HepG2 (cell line): ENCODE results near the gene TEX51. TPM values are rescaled to one million over a fixed set of nuclear protein-coding genes. Genes with fewer than 3 reads are reported as not detected.
A peak's percentile ranks its signal among the peaks of the same experiment; 100 is the strongest.

Experiments used
- ARID4A ChIP-seq: sonication (generic); formaldehyde crosslinking; IDR thresholded peaks from 2 replicates; pipeline ENCODE4 v1.5.0; 2020; ENCODE audit warnings: mild to moderate bottlenecking, missing genetic modification reagents, borderline replicate concordance
- BRF2 ChIP-seq: sonication (generic); formaldehyde crosslinking; IDR thresholded peaks from 2 replicates; pipeline ENCODE4 v1.8.1; 2022; ENCODE audit warnings: mild to moderate bottlenecking, missing genetic modification reagents
- DNMT1 ChIP-seq: sonication (generic); formaldehyde crosslinking; IDR thresholded peaks from 2 replicates; pipeline ENCODE4 v1.5.1; 2020; ENCODE audit warnings: mild to moderate bottlenecking, missing genetic modification reagents
- FOXM1 ChIP-seq: sonication (generic); formaldehyde crosslinking; IDR thresholded peaks from 2 replicates; pipeline ENCODE4 v1.5.0; 2020; ENCODE audit warnings: missing genetic modification reagents
- HES4 ChIP-seq: sonication (generic); formaldehyde crosslinking; IDR thresholded peaks from 2 replicates; pipeline ENCODE4 v1.9.0; 2021; ENCODE audit warnings: mild to moderate bottlenecking, missing genetic modification reagents, borderline replicate concordance
- PBX2 ChIP-seq: IDR thresholded peaks from 2 replicates; pipeline ENCODE4 v1.6.1; 2016; ENCODE audit warnings: control low read depth
- RXRB ChIP-seq: IDR thresholded peaks from 2 replicates; pipeline ENCODE4 v1.6.1; 2016; ENCODE audit warnings: borderline replicate concordance, missing genetic modification reagents, missing compliant biosample characterization
- THAP9 ChIP-seq: sonication (generic); formaldehyde crosslinking; IDR thresholded peaks from 2 replicates; pipeline ENCODE4; 2020; ENCODE audit warnings: missing genetic modification reagents, mild to moderate bottlenecking, borderline replicate concordance
- ZNF274 ChIP-seq: sonication (generic); formaldehyde crosslinking; IDR thresholded peaks from 2 replicates; pipeline ENCODE4 v1.5.1; 2020; ENCODE audit warnings: mild to moderate bottlenecking, missing genetic modification reagents
- ZNF790 ChIP-seq: sonication (generic); formaldehyde crosslinking; IDR thresholded peaks from 2 replicates; pipeline ENCODE4 v1.8.0; 2022; ENCODE audit warnings: missing genetic modification reagents, mild to moderate bottlenecking, borderline replicate concordance
- ZNF878 ChIP-seq: sonication (generic); formaldehyde crosslinking; IDR thresholded peaks from 2 replicates; pipeline ENCODE4 v1.8.1; 2023; ENCODE audit warnings: mild to moderate bottlenecking, missing genetic modification reagents, moderate library complexity
- polyA plus RNA-seq, 8 experiments: library from polyadenylated mRNA; depleted of rRNA in 3 of 8; stranded (reverse) in 7 of 8; unstranded in 1 of 8; fragments of >200 nt; fragmentation: Illumina TruSeq in 4 of 8; extraction: Trizol in 4 of 8; gene quantifications; 2 replicates each; pipeline versions ENCODE4 v1.2.1 to v1.2.3, GENCODE V29; 2011 to 2016; ENCODE audit warnings: low read depth in 4 of 8, missing spikeins in 1 of 8, mixed read lengths in 1 of 8; ENCODE audit not compliant: insufficient read depth in 1 of 8
- total RNA-seq, 5 experiments: library from RNA; depleted of rRNA; stranded (reverse); fragments of >200 nt; fragmentation: Illumina TruSeq; extraction: Trizol; gene quantifications; 2 replicates each; pipeline ENCODE4 v1.2.3, GENCODE V29; 2016; ENCODE audit warnings: low read depth in 1 of 5
- TF ChIP-seq, protein P1 (sequence below): sonication (generic); formaldehyde crosslinking; IDR thresholded peaks from 2 replicates; pipeline ENCODE4 v1.5.1; 2020; ENCODE audit warnings: mild to moderate bottlenecking, moderate library complexity, missing genetic modification reagents

The TEX51 gene
- total and polyA plus RNA-seq, 2 of the 13 experiments (the other 11 are each of a cell fraction or from before 2014, with no cell fraction given) = not detected

DNA sequence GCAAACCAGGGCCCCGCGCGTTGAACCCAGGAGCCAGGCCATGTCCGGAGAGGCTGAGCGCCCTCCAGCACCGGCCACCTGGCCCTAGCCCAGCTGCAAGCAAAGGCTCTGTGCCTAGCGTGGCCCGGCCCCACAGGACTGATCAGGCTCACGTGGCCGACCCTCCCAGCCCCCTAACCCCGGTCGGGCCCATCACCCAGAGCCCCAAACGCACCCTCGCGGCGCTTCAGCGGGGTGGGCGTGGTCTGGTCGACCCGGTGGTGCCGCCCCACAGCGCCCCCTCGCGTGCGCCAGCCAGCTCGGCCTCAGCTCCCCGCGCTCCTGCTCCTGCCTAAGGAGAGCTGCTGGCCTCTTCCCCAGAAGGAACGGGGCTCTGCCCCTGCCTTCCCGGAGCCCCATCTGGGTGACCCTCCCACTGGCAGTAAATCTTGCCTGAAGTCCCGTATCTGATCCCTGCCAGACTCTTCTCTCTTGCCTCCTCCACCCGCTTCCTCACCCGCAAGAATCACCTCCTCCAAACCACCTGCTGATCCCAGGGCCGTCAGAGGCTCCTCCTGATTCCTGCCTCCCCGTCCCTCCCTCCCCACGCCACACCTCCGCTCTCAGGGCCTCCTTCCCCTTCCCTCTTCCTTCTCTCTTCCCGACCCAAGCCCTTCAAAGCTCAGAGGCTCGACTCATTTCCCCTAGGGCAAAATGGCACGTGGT is 12.3 kb upstream of the TEX51 start (continued):
- TF ChIP-seq, protein P1, sequence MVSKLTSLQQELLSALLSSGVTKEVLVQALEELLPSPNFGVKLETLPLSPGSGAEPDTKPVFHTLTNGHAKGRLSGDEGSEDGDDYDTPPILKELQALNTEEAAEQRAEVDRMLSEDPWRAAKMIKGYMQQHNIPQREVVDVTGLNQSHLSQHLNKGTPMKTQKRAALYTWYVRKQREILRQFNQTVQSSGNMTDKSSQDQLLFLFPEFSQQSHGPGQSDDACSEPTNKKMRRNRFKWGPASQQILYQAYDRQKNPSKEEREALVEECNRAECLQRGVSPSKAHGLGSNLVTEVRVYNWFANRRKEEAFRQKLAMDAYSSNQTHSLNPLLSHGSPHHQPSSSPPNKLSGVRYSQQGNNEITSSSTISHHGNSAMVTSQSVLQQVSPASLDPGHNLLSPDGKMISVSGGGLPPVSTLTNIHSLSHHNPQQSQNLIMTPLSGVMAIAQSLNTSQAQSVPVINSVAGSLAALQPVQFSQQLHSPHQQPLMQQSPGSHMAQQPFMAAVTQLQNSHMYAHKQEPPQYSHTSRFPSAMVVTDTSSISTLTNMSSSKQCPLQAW (CRISPR knock-in tag) = no peak
- TF ChIP-seq ARID4A (CRISPR knock-in tag) (peak; percentile 24; the same call in 1 of the 2 replicates), BRF2 (CRISPR knock-in tag) (no peak), FOXM1 (CRISPR knock-in tag) (no peak), RXRB (no peak), THAP9 (CRISPR knock-in tag) (0 out of 2 replicates have a peak, but pooled peaks have one; percentile 21), ZNF274 (CRISPR knock-in tag) (peak; percentile 58; the same call in 1 of the 2 replicates), ZNF790 (CRISPR knock-in tag) (no peak), ZNF878 (CRISPR knock-in tag) (no peak), HES4 (CRISPR knock-in tag) (0 out of 2 replicates have a peak, but pooled peaks have one; percentile 49), DNMT1 (CRISPR knock-in tag) (0 out of 2 replicates have a peak, but pooled peaks have one; percentile 49), PBX2 (CRISPR knock-in tag) (no peak)
